ENCODE results near the gene AFF4.

AFF4 gene

GRCh38 chr5:132898094-132898493, 65.3 kb downstream of the AFF4 start:
- TF ChIP-seq, protein P1, sequence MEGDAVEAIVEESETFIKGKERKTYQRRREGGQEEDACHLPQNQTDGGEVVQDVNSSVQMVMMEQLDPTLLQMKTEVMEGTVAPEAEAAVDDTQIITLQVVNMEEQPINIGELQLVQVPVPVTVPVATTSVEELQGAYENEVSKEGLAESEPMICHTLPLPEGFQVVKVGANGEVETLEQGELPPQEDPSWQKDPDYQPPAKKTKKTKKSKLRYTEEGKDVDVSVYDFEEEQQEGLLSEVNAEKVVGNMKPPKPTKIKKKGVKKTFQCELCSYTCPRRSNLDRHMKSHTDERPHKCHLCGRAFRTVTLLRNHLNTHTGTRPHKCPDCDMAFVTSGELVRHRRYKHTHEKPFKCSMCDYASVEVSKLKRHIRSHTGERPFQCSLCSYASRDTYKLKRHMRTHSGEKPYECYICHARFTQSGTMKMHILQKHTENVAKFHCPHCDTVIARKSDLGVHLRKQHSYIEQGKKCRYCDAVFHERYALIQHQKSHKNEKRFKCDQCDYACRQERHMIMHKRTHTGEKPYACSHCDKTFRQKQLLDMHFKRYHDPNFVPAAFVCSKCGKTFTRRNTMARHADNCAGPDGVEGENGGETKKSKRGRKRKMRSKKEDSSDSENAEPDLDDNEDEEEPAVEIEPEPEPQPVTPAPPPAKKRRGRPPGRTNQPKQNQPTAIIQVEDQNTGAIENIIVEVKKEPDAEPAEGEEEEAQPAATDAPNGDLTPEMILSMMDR (conservative IDR thresholded peaks at IDR 0.05) = no peak
- H3K27ac ChIP-seq = peak overlapping the region; percentile 23; the same call in 1 of the 2 replicates

DNA sequence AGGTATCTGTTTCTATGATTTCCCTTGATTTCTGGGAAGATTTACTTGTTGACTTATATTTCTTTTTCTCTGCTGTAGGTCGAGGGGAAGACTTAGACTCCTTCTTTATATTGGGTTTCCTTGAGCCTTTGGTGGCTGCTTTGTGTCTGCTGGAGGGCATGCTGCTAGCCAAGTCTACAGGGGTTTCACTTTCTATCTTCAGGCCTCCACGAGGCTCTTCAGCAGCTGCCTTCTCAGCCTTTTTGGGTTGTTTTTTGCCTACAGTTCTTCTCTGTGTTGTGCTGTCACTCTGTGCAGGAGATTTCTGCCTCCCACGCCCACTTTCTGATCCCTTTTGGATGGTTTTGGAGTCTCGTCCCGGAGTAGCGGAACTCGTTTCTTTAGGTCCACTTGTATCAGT, 66.7 kb downstream of the AFF4 start:
- no peak overlapping the region for H3K27ac ChIP-seq
- TF ChIP-seq, protein P1 (conservative IDR thresholded peaks at IDR 0.05) = no peak

DNA sequence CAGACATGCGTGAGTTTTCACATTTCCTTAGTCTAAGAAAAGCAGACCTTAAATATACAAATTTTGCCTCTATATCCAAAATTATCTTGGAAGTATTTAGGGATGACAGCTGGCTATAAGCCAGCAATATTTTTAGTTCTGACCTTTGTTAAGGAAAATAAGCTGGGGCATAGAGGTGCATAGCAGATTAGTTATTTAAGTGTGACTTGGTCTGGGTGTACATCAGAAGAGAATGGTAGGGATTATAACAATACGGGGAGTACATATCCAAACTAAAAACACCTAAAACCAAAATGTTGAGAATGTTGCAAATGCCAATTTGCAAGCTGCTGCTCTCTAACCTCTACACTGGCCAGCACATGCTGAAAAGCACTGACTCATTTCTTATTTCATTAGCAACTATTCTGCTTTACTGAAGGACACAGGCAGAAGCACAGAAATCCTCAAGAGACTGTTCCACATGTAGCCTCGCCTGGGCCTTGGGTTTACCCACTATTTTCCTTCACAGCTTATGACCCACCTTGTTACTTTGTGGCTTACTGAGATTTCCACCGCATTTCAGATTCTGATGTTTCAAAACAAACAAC, 67.6 kb downstream of the AFF4 start:
- TF ChIP-seq, protein P1 (conservative IDR thresholded peaks at IDR 0.05) = no peak
- no peak overlapping the region for H3K27ac ChIP-seq

GRCh38 chr5:132890817-132891216, 72.6 kb downstream of the AFF4 start:
- TF ChIP-seq, protein P1 (conservative IDR thresholded peaks at IDR 0.05) = no peak
- no peak overlapping the region for H3K27ac ChIP-seq

DNA sequence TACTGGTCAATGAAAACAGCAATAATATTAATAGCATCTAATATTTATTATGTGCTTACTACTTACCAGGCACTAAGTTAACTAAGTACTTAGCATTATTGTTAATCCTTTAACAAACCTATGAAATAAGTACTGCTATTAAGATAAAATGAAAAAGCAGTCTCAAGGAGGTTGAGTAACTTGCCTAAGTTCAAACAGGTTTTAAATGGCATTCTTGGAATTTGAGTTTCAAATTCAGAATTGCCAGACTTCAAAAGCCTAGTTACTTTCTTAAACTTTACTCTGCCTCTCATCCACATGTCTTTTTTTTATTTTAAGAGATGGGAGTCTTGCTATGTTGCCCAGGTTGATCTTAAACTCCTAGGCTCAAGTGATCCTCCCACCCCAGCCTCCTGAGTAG, 73.9 kb downstream of the AFF4 start:
- H3K27ac ChIP-seq = no peak overlapping the region

GRCh38 chr5:132887283-132887682, 76.2 kb downstream of the AFF4 start:
- peak overlapping the region; percentile 39 for H3K27ac ChIP-seq
- TF ChIP-seq, protein P1 (conservative IDR thresholded peaks at IDR 0.05) = no peak

More for the DNA sequence above, 73.9 kb downstream of the AFF4 start:
- TF ChIP-seq, protein P1 (conservative IDR thresholded peaks at IDR 0.05) = no peak

GRCh38 chr5:132886064-132886823, 77.2 kb downstream of the AFF4 start:
- TF ChIP-seq, protein P1 (conservative IDR thresholded peaks at IDR 0.05) = no peak
- peak overlapping the region; percentile 39 for H3K27ac ChIP-seq
